GM12892 (cell line): ENCODE results near the gene HSBP1L1.

Source experiments
- DNase-seq: peaks from one replicate; pipeline ENCODE4 v3.0.0; 2011; ENCODE audit not compliant: insufficient read length
- FAIRE-seq: peaks from 2 replicates; lab custom pipeline; 2011; peaks lifted over from hg19 to GRCh38; lab: Jason Lieb, UNC
- POLR2A ChIP-seq: IDR thresholded peaks from 2 replicates; pipeline ENCODE4 v1.6.1; 2011; ENCODE audit warnings: low read depth, low read length, control low read depth
- POLR2AphosphoS5 ChIP-seq: IDR thresholded peaks from 2 replicates; pipeline ENCODE4 v1.6.1; 2011; ENCODE audit warnings: low read depth, low read length, control low read depth
- TAF1 ChIP-seq: IDR thresholded peaks from 2 replicates; pipeline ENCODE4 v1.6.1; 2011; ENCODE audit warnings: low read depth, mild to moderate bottlenecking, control low read depth, low read length, borderline replicate concordance

The HSBP1L1 gene

GRCh38 chr18:79971211-79971952 lies 6.9 kb downstream of the HSBP1L1 start:
- no peak; the same call in 1 of the 2 replicates for TF ChIP-seq POLR2AphosphoS5
- no peak for TF ChIP-seq TAF1
- no peak for TF ChIP-seq POLR2A
- no peak for FAIRE-seq
- DNase-seq = no peak

- DNase-seq (no peak), FAIRE-seq (no peak)
- TF ChIP-seq TAF1 (no peak), POLR2A (peak; percentile 22; the same call in 1 of the 2 replicates)
Observed at GRCh38 chr18:79971986-79972385, 7.5 kb downstream of the HSBP1L1 start.

- no peak for TF ChIP-seq POLR2AphosphoS5
- no peak for TF ChIP-seq TAF1
- no peak for TF ChIP-seq POLR2A
- FAIRE-seq = no peak
- DNase-seq = no peak
Observed at GRCh38 chr18:79972720-79973119, 8.3 kb downstream of the HSBP1L1 start.

DNA sequence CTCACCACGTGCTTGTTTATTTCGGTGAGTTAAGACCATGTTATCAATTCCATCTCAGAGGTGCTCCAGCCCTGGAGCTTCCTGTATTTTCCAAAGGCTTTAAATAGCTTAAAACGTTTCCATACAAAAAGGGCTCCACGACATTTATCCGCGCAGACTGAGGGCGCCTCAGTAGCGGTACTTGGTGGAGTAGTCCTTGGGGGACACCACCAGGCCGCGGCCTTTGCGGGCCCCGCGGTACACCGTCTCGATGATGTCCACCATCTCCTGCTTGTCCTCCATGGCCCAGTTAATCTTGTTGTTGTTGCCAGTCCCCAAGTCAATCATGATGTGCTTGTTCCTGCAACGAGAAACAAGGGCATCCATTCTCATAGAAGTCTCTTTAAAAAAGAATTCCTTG lies 9.1 kb downstream of the HSBP1L1 start:
- DNase-seq (no peak), FAIRE-seq (no peak)
- TF ChIP-seq POLR2A = no peak

DNA sequence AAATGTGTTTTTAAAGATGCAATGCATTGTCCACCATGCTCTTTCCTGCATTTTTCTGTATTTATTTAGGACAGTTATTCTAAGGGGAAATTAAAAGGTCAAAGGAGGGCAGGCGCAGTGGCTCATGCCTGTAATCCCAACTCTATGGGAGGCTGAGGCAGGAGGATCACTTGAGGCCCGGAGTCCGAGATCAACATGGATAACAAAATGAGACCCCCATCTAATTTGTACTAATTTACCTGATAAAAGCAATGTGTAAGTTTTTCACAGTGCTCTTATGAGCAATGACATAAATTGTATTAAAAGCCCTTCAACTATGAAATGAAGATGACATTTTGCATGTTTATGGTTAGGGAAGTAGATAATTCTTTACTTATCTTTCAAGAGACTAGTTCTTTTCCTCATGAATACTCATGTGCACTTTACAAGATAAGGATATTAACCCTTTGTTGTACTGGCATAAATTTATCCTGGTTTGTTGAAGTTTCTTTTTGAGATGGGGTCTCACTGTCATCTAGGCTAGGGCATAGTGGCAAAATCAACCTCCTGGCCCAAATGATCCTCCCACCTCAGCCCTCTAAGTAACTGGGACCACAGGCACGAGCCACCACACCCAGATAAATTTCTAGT lies 9.7 kb downstream of the HSBP1L1 start:
- FAIRE-seq = no peak
- TF ChIP-seq TAF1 (no peak), POLR2A (no peak), POLR2AphosphoS5 (no peak)
- DNase-seq = no peak

DNA sequence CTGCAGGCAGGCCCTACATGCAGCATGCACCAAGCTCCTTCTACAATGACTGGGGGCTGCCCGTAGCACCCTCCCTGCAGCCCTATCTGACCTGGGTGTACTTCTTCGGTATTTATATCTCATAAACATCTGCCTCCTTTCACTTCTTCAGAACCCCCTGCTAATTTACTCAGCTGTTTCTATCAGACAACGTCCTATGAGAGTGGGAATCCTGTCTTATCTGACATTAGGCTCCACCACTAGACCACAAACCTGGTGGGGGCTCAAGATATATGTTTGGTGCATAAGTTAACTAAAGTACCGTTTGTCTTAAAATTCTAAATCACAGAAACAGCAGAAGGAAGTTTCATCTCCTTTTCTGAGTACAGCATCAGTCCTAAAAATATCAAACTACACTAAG lies 10.6 kb downstream of the HSBP1L1 start:
- TF ChIP-seq POLR2A (no peak), POLR2AphosphoS5 (no peak), TAF1 (no peak)
- FAIRE-seq = no peak
- DNase-seq = no peak

GRCh38 chr18:79975985-79976680 lies 11.7 kb downstream of the HSBP1L1 start:
- TF ChIP-seq POLR2A (no peak), POLR2AphosphoS5 (no peak), TAF1 (no peak)
- no peak for FAIRE-seq
- no peak for DNase-seq

- DNase-seq (no peak), FAIRE-seq (no peak)
- no peak for TF ChIP-seq TAF1
- no peak for TF ChIP-seq POLR2A
- TF ChIP-seq POLR2AphosphoS5 = no peak
Observed at GRCh38 chr18:79979843-79980242, 15.4 kb downstream of the HSBP1L1 start.

DNA sequence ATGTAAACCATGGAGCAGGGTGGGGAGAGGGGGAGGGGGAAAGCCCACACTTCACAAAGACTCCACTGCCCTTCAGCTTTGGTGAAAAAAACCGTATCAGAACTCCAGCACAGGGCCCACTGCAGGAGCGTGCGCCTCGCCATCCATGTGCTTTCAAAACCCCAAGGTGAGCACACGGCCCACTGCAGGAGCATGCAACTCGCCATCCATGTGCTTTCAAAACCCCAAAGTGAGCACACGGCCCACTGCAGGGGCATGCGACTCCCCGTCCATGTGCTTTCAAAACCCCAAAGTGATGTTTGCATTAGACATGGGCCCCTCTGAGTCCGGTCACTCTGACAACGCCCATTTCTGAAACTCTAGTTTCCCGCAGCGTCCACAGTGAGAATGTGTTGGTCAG lies 16.1 kb downstream of the HSBP1L1 start:
- TF ChIP-seq POLR2A (no peak), TAF1 (no peak)
- FAIRE-seq = no peak
- no peak for DNase-seq

DNA sequence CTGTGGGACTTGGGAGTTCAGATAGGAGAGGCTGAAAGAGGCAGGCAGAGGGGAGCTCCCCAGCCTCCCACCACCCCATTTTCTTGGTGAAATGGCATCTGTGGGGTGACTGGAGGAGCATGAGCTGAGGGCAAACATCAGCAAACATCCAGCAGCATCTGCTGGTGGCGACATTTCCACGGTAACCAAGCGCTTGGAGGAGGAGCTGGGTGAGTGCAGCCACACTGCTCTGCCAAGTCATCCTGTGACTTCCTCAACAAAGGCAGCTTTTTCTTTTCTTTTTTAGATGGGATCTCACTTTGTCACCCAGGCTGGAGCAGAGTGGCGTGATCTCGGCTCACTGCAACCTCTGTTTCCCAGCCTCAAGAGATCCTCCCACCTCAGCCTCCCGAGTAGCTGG lies 18.3 kb downstream of the HSBP1L1 start:
- no peak for FAIRE-seq
- no peak for DNase-seq
- TF ChIP-seq POLR2A = no peak
- TF ChIP-seq TAF1 = no peak
- no peak for TF ChIP-seq POLR2AphosphoS5

DNA sequence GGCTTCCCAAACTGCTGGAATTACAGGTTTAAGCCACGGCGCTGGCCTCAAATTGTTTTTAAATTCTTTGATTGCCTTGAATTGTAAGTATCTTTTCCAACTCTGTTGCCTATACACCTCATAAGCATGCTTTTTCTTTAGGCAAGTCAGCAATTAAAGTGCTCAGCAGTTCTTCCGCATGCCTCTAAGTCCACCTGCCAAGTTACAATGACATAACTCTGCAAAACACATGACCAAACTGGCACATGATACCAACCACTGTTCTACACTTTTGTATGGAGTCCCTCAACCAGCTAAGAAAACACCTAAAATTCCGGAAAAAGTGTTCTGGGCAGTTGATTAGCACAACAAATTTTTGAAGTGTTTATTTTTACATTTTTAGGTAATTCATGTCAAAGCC lies 18.8 kb downstream of the HSBP1L1 start:
- FAIRE-seq (no peak), DNase-seq (no peak)
- TF ChIP-seq POLR2A (no peak), POLR2AphosphoS5 (no peak)

DNA sequence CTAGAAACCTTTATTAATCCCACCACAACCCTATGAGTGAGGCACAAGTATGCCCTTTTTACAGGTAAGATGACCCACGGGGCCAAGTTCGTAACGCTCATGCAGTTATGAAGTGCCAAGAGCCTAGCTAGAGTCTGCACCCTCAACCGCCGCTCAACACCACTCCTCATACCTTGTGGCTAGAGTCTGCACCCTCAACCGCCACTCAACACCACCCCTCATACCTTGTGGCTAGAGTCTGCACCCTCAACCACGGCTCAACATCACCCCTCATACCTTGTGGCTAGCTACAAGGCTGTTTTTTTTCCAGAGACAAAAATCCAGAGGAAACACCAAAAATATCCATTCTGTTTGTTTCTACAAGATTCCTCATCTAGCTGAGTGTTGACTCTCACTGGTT lies 19.4 kb downstream of the HSBP1L1 start:
- FAIRE-seq (no peak), DNase-seq (no peak)
- TF ChIP-seq POLR2AphosphoS5 = no peak
- TF ChIP-seq TAF1 = no peak
- no peak for TF ChIP-seq POLR2A
